Stimulated activated effector memory CD8-positive, alpha-beta T cell treated with anti-CD3 and anti-CD28 coated beads, Interleukin-12 subunit alpha, Interleukin-12 subunit beta, amount 100 ng/mL, for 72 hours (primary cell): ENCODE results near the gene TENM4.
"Not testable (repeated sequence)": the region's sequence is repeated elsewhere in the genome, so short reads cannot be mapped to it uniquely, and the experiment has no call there.

Source experiments
- ATAC-seq: fragments of 150-1000 bp; cut with Tn5 transposase; 2 replicates; pipeline ENCODE4 v1.10.0; 2021
- DNase-seq, 2 donors: peaks; one replicate each; pipeline ENCODE4 v3.0.0; 2021 to 2022; ENCODE audit warnings: low spot score in 2 of 2
- H3K27ac Mint-ChIP-seq: one replicate; pipeline ENCODE4 v1.8.0; 2022; ENCODE audit warnings: mild to moderate bottlenecking, mixed read lengths
- H3K36me3 Mint-ChIP-seq: one replicate; pipeline ENCODE4 v1.8.0; 2022; ENCODE audit warnings: mild to moderate bottlenecking, mixed read lengths
- H3K4me1 Mint-ChIP-seq: one replicate; pipeline ENCODE4 v1.8.0; 2022; ENCODE audit warnings: mixed read lengths
- H3K4me3 Mint-ChIP-seq: one replicate; pipeline ENCODE4 v1.8.0; 2022; ENCODE audit warnings: mild to moderate bottlenecking, mixed read lengths
- H3K9me3 Mint-ChIP-seq: one replicate; pipeline ENCODE4 v1.8.0; 2022; ENCODE audit warnings: mixed read lengths

Gene TENM4

DNA sequence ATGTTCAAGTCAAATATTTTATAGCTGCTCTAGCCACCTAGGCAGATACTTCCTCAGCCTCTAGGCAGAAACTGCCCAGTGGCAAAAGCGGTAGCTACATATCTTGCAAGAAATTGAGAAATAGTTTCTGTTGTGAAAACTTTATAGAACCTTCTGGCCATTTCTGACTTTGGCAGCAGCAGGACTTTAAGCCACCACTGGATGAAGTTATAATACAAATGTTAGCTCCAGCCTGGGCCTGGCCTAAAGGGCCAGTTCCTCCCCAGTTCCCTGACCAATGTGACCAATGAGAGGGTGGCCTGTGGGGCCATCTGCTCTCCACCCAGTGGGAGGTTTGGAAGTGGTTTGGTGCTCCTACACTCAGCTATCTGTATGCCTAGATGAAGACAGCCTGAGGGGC is 612.2 kb downstream of the TENM4 start:
- Mint-ChIP-seq H3K9me3 (no peaks in the 10 kb centered on the region), H3K4me3 (no peak overlapping the region), H3K4me1 (no peaks in the 10 kb centered on the region), H3K36me3 (no peaks in the 10 kb centered on the region), H3K27ac (no peak overlapping the region)
- no peak for DNase-seq
- peak; percentile 17 for ATAC-seq

DNA sequence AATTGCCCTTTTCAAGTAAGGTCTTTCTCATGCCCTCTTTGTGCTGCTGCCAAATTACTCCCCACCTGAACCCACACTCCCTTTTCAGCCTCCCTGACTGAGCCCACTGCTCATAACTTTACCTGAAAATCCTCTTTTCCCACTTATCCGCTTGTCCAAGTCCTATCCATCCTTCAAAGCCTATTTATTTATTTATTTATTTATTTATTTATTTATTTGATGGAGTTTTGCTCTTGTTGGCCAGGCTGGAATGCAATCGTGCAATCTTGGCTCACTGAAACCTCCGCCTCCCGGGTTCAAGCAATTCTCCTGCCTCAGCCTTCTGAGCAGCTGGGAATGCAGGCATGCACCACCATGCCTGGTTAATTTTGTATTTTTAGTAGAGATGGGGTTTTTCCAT is 613.5 kb downstream of the TENM4 start:
- H3K9me3 Mint-ChIP-seq, H3K36me3 Mint-ChIP-seq, H3K4me1 Mint-ChIP-seq, ATAC-seq, H3K27ac Mint-ChIP-seq, DNase-seq, H3K4me3 Mint-ChIP-seq: not testable (repeated sequence)

DNA sequence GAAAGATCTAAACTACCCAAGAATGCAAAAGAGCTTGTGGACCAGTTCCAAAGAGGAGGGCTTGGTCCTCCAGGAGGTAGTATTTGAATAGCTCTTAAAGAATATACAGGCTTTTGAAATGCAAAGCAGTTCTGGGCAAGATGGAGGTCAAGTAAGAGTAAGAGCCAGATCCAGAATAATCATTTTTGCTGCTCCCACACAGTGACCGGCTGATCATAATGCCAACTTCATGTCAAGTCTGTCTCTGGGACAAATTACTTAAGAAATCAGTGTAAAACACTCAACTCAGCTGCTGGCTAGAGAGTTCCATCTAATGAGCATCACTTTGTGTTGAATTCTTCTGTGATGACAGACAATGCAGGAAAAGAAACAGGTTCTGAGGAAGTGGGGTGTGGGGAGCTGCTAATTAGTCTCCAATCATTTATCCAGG is 615.2 kb downstream of the TENM4 start:
- H3K27ac Mint-ChIP-seq, result no peak overlapping the region

DNA sequence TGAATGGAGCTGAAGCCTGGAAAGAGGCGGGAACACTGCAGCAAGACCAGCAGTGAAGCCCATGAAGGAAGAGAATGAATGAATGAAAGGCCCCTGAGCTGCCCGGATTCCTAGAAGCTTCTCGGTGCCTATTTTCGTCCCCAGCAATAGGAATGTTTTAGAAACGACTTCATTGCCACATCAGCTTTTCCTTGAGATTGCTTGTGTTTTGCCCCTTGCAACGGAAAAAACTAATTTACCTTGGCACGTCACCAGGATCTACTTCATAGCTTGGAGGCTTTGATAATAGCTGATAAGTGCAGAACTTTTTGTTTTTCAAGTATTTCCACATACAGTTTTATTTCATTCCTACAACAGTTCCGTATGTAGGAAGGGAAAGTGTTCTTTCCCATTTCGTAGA is 617.2 kb downstream of the TENM4 start:
- H3K36me3 Mint-ChIP-seq, result no peaks in the 10 kb centered on the region
- H3K9me3 Mint-ChIP-seq, result no peaks in the 10 kb centered on the region
- H3K27ac Mint-ChIP-seq, result no peak overlapping the region
- no peak overlapping the region for H3K4me3 Mint-ChIP-seq
- no peaks in the 10 kb centered on the region for H3K4me1 Mint-ChIP-seq
- DNase-seq (no peak), ATAC-seq (no peak)

More for the DNA sequence above, 615.2 kb downstream of the TENM4 start:
- Mint-ChIP-seq H3K4me1 (no peaks in the 10 kb centered on the region), H3K36me3 (no peaks in the 10 kb centered on the region), H3K9me3 (no peaks in the 10 kb centered on the region), H3K4me3 (no peak overlapping the region)
- ATAC-seq (no peak), DNase-seq (no peak)

DNA sequence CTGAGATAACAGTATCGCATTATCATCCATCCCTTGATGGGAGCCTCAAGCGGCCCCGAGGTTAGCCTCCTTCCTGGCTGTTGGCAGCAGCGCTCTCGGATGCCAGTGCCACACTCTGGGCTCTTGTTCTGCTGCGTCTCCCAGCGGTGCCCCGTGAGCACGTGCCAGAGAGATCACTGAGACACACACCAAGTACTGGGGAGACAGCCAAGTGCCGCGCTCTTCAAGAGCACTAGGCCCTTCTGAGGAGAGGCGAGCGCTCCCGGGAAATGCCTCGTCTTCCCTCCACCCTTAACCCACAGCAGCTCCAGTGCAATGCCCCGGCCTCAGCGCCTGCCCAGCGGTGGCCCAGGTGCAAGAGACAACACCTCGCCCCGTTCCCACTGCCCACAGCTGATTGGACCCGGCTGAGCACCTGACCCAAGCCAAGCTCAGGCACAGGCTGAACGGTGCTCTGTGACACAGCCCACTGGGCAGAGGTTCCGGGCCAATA is 617.9 kb downstream of the TENM4 start:
- Mint-ChIP-seq H3K4me3 (no peak overlapping the region), H3K4me1 (no peaks in the 10 kb centered on the region), H3K9me3 (no peaks in the 10 kb centered on the region), H3K27ac (no peak overlapping the region), H3K36me3 (no peaks in the 10 kb centered on the region)
- DNase-seq (no peak), ATAC-seq (peak; percentile 41)

DNA sequence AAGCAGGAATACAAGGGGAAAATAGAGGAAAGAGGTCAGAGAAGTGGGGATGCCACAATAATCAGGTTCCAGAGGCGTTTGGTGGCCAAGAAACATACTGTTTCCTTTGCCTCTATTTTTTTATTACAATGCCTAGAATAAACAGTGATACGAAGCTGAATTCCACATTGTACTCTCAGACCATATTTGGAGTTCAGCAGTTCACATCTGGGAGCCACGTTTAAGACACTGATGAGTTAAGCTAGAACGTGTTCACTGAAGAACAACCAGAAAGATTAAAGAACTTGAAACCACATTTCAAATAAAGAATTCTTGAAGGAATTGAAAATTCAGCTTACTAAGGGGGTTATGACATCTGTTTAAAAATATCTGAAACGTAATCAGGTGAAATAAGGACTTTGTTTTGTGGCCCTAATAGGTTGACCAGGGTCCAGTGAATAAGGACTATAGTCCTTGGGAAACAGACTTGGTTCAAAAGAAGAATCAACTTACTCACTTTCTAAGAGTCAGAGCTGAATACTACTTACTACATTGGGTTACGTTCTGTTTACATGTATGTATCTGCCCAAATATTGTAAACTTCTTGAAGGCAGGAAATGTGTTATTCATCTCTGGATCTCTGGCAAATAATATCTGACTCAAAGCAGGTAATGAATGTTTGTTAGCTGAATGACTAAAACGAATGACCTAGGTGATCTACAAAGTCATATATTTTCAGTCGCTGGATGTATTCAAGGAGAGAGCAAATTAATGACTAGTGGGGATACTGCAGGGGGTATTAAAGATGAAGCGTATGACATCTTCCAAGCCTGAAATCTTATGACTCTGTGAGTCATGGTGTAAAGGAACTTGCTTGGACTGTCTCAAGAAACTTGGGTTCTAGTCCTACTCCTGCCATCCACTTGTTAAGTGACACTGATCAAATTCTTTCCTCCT is 619.2 kb downstream of the TENM4 start:
- no peaks in the 10 kb centered on the region for H3K9me3 Mint-ChIP-seq
- H3K4me3 Mint-ChIP-seq, result no peak overlapping the region
- no peak for DNase-seq
- ATAC-seq, result no peak
- H3K27ac Mint-ChIP-seq, result no peak overlapping the region
- H3K36me3 Mint-ChIP-seq, result no peaks in the 10 kb centered on the region
- no peaks in the 10 kb centered on the region for H3K4me1 Mint-ChIP-seq

DNA sequence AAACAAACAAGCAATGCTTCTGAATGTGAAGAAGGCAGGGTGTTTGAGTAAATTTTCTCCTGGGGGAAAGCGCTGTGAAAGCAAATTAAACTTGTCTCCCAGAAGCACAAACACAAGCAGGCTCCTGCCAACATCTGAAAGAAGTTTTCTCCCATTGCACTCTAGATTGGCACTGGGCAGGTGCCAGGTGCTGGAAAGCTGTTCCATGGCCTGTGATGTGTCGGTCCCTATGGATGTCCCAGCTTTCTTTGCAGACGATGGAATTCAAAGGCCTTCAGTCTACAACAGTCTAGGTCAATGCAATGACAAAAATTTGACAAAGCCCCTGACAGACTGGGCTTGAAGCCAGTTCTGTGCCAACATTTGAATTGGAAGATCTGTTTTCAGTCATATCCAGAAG is 620.1 kb downstream of the TENM4 start:
- no peak for ATAC-seq
- no peak overlapping the region for H3K27ac Mint-ChIP-seq
- H3K4me1 Mint-ChIP-seq, result no peaks in the 10 kb centered on the region
- DNase-seq, result no peak
- no peaks in the 10 kb centered on the region for H3K36me3 Mint-ChIP-seq
- H3K4me3 Mint-ChIP-seq, result no peak overlapping the region
- H3K9me3 Mint-ChIP-seq, result no peaks in the 10 kb centered on the region

DNA sequence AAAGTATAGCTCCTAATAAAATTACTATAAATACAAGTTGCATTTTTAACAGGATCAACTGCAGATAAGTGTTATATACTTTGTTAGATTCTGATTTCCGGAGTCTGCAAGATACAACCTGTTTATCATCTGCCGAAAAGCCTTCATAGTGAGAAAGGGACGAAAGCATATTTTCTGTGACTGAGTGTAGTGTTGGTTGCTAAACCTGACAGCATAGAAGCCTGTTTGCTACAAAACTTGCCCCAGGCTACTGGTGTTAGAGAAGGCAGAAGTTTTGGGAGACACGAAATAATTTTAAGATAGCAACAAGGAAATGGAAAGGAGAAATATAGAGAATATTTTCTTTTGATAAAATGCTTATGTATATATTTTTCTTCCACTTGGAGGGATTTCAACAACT is 622.6 kb downstream of the TENM4 start:
- no peak overlapping the region for H3K27ac Mint-ChIP-seq
- ATAC-seq, result no peak
- H3K4me1 Mint-ChIP-seq, result no peaks in the 10 kb centered on the region
- no peaks in the 10 kb centered on the region for H3K36me3 Mint-ChIP-seq
- H3K4me3 Mint-ChIP-seq, result no peak overlapping the region
- H3K9me3 Mint-ChIP-seq, result no peaks in the 10 kb centered on the region
- no peak for DNase-seq

DNA sequence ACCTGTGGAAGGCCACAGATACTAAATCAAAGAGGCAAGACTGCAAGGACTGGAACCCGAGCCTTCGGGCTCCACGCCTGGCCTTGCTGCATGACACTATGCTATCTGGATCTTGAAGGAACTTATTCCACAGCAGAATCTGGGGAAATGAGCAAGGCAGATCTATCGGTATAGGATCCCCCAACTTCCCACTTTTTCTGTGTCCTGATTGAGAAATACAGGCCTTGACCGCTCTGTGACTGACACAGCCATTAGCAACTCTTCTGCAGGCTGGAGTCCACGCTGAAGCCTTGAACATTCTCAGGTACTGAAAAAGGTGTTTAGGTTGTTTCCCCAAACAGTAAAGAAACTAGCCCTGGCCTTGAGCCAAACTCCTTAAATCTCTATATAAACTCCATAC is 625.0 kb downstream of the TENM4 start:
- Mint-ChIP-seq H3K4me3 (no peak overlapping the region), H3K9me3 (peaks cover 4% of the 10 kb centered on the region), H3K27ac (no peak overlapping the region), H3K36me3 (no peaks in the 10 kb centered on the region), H3K4me1 (no peaks in the 10 kb centered on the region)
- ATAC-seq (no peak), DNase-seq (no peak)

DNA sequence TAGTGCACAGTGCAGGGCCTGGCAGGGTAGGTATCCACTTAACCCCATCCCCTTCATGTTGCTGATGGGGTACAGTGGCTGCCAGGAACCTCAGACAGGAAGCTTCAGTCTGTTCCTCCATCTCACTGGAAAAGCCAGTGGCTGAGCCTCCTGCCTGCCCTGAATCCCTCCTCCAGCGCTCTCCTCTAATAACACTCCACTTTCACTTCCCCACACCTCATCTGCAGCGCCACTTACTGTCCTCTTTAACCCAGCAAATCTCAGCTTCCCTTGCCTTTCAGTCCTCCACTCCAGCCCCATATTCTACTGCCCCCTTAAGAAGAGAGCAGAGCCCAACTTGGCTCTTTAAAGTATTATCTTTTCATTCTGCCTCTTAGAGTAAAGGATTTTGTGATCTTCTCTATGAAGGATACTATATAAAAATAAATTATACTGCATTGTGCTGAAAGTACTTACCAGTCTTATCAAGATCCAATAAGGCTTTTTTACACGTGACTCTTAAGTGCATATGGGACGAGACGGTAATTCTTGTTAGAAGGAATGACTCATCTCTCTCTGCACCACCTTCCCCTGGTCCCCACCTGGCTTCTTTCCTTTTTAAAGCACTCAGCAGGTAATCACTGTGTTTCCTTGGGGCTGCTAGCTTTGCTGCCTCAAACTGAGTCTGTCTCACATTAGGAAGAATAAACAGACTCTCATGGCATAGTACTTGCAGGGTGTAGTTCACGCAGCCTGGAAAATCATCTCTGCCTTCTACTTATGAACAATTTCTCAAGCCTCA is 628.1 kb downstream of the TENM4 start:
- Mint-ChIP-seq H3K36me3 (no peaks in the 10 kb centered on the region), H3K4me1 (no peaks in the 10 kb centered on the region), H3K9me3 (peaks cover 4% of the 10 kb centered on the region), H3K4me3 (no peak overlapping the region), H3K27ac (no peak overlapping the region)
- no peak for ATAC-seq
- no peak for DNase-seq

DNA sequence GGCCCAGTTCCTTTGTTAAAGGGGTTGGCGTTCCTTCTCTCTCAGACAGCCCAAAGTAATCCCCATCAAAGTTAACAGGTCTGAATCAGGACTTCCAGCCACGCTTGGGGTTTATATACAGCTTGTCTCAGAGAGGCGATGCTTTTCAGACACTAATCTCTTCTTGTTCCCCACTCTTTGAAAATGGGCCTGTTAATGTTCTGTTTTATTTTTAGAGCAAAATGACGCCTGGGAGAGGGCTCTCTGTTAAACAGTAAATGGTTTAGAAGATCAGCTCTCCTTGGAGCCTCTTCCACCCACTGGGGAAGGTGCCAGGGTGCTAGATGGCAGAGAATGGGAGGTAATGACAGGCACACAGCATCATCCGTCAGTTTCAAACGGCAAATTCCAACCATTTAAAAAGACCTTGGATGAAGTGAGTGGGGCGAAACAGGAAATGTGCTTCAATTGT is 630.2 kb downstream of the TENM4 start:
- no peak overlapping the region for H3K27ac Mint-ChIP-seq
- peaks cover 4% of the 10 kb centered on the region for H3K9me3 Mint-ChIP-seq
- no peak for DNase-seq
- H3K36me3 Mint-ChIP-seq, result no peaks in the 10 kb centered on the region
- no peak overlapping the region for H3K4me3 Mint-ChIP-seq
- H3K4me1 Mint-ChIP-seq, result no peaks in the 10 kb centered on the region
- no peak for ATAC-seq

DNA sequence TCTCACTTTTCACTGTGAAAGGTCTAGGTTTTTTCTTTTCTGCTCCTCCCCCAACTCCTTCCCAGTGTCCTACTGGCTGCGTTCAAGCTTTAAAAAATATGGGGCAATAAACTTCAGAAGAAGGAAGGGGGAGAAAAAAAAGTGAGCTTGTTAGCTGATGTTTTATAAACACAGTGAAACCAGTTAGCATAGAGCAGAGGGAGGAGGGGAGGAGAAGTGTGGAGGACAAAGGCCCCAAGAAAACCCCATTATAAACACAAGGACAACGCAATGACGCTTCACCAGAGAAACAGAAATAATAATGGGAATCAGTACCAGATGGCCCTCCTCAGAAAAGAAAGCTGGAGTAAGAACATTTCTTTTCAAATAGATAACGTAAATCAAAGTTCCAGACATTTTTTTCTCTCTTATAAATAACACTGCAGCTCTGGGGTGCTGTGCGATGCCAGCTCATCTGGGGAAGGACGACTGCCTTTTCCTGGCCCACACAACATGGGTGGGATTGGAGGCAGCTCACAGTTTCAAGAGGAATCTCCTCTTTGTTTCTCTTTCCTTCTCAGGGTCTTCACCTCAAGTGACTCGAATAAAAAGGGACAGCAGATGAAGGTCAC is 630.8 kb downstream of the TENM4 start:
- no peak for DNase-seq
- H3K4me3 Mint-ChIP-seq, result no peak overlapping the region
- peaks cover 4% of the 10 kb centered on the region for H3K9me3 Mint-ChIP-seq
- no peaks in the 10 kb centered on the region for H3K4me1 Mint-ChIP-seq
- no peaks in the 10 kb centered on the region for H3K36me3 Mint-ChIP-seq
- H3K27ac Mint-ChIP-seq, result no peak overlapping the region
- ATAC-seq, result no peak

DNA sequence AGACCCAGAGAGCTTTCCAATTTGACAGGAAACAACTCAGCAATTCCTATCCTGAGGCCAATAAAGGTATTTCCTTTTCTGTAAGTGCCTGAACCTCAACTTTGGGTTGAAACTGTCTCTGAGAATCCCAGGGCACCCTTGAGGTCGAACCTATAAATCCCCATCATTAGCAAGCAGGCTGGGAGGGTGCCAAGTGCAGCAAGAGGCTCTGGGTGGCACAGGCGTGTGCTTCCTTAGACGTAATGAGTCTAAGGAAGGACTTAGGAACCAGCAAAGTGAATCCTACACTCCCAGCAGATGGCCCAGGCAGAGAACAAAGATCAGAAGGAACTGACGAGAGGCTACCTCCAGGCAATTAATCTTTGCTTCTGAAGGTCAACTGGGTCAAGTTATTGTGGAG is 631.9 kb downstream of the TENM4 start:
- Mint-ChIP-seq H3K27ac (no peak overlapping the region), H3K4me3 (no peak overlapping the region), H3K4me1 (no peaks in the 10 kb centered on the region), H3K9me3 (peaks cover 4% of the 10 kb centered on the region), H3K36me3 (no peaks in the 10 kb centered on the region)
- no peak for ATAC-seq
- DNase-seq, result no peak

DNA sequence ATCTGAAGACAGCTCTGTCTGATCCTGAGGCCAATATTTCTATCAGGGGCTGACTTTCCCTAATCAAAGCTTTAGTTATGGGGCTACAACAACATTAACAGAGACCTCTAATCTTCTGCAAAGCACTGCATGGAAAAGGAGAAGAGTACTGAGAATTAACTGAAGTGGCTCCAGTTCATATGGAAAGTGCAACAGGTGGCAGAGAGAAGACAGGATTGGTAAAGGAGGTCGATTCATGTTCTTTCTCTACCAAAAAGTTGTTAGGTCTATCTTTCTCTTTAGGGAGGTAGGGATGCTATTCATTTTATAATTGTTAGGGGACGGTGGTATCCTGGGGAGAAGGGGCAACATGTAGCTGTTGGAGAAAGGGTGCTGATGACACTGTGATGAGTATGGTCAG is 633.5 kb downstream of the TENM4 start:
- Mint-ChIP-seq H3K9me3 (peaks cover under 1% of the 10 kb centered on the region), H3K27ac (no peak overlapping the region), H3K4me1 (no peaks in the 10 kb centered on the region), H3K36me3 (no peaks in the 10 kb centered on the region), H3K4me3 (no peak overlapping the region)
- ATAC-seq (no peak), DNase-seq (no peak)

DNA sequence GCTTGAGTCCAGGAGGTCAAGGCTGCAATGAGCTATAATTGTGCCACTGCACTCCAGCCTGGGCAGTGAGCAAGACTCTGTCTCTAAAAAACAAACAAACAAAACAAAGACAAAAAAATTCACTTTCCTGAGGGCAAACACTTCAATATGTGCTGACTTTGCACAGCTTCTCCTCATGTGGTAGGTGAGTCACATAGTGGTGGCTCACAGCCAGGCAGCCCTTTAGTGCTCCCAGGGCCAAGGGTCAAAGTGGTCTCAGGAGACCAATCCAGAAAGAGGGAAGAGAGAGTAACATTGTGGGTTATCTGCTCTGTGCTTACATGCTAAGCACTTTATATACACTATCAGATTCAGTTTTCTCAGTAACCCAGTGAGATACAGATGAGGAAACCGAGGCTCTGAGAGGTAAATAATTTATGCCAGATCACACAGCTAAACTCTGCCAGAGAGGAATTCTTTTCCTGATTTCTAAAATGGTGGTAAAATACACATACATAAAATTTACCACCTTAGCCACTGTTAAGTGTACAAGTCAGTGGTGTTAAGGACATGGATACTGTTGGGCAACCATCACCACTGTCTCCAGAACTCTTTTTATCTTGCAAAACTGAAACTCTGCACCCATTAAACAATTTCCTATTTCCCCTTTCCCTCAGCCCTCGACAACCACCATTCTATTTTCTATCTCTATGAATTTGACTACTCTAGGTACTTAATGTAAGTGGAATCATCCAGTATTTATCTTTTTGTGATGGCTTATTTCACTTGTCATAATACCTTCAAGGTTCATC is 634.4 kb downstream of the TENM4 start:
- Mint-ChIP-seq H3K36me3 (no peaks in the 10 kb centered on the region), H3K27ac (no peak overlapping the region), H3K4me1 (no peaks in the 10 kb centered on the region), H3K4me3 (no peak overlapping the region), H3K9me3 (no peaks in the 10 kb centered on the region)
- DNase-seq, result no peak
- no peak for ATAC-seq
